CD4-positive, alpha-beta memory T cell (primary cell): ENCODE data around the gene SPAG16. TPM values are rescaled to one million over a fixed set of nuclear protein-coding genes. Genes with fewer than 3 reads are reported as not detected.
"Not testable (repeated sequence)": the region's sequence is repeated elsewhere in the genome, so short reads cannot be mapped to it uniquely, and the experiment has no call there.

Experiments
- CTCF ChIA-PET: fragments of 350-600 bp; sonication (Branson Sonifier 250); formaldehyde crosslinking; loops from one replicate; lab custom pipeline; 2021; ENCODE audit warnings: inconsistent platforms; ENCODE audit not compliant: partially characterized antibody; lab: Charles Lee
- POLR2A ChIA-PET: fragments of 350-600 bp; sonication (Branson Sonifier 250); formaldehyde crosslinking; loops from one replicate; lab custom pipeline; 2021; ENCODE audit not compliant: partially characterized antibody; lab: Charles Lee
- DNase-seq, 5 donors: peaks; one replicate each; pipeline versions ENCODE4 v3.0.0 to v3.0.0-alpha.2; 2020 to 2022; ENCODE audit warnings: mixed read lengths in 1 of 5
- H3K27ac ChIP-seq: one replicate; pipeline ENCODE4 v1.7.0; 2013; ENCODE audit warnings: low read depth, low read length
- H3K27me3 ChIP-seq: 2 replicates; pipeline ENCODE4 v1.7.0; 2013; ENCODE audit warnings: mild to moderate bottlenecking, low read length, moderate library complexity; ENCODE audit not compliant: insufficient read depth
- H3K36me3 ChIP-seq: 2 replicates; pipeline ENCODE4 v1.7.0; 2013; ENCODE audit warnings: mild to moderate bottlenecking, low read length, moderate library complexity; ENCODE audit not compliant: insufficient read depth
- H3K4me1 ChIP-seq: 2 replicates; pipeline ENCODE4 v1.7.0; 2013; ENCODE audit warnings: mild to moderate bottlenecking, low read length, moderate library complexity; ENCODE audit not compliant: insufficient read depth
- H3K4me3 ChIP-seq, 2 donors: one replicate each; pipeline ENCODE4 v1.7.0; 2013; ENCODE audit warnings: low read length in 2 of 2, mild to moderate bottlenecking in 1 of 2
- H3K9me3 ChIP-seq, 2 donors: one replicate each; pipeline ENCODE4 v1.7.0; 2013; ENCODE audit warnings: low read length in 2 of 2, control low read depth in 1 of 2; ENCODE audit not compliant: control insufficient read depth in 1 of 2
- H3K27ac Mint-ChIP-seq, 7 donors: one replicate each; pipeline ENCODE4 v1.8.0; 2020 to 2021; ENCODE audit warnings: mixed read lengths in 7 of 7, mild to moderate bottlenecking in 6 of 7, inconsistent platforms in 3 of 7, moderate library complexity in 3 of 7
- H3K27me3 Mint-ChIP-seq, 2 donors: one replicate each; pipeline ENCODE4 v1.8.0; 2020 to 2021; ENCODE audit warnings: mixed read lengths in 2 of 2
- H3K36me3 Mint-ChIP-seq, 2 donors: one replicate each; pipeline ENCODE4 v1.8.0; 2020 to 2021; ENCODE audit warnings: mixed read lengths in 2 of 2, inconsistent platforms in 1 of 2, mild to moderate bottlenecking in 1 of 2
- H3K4me1 Mint-ChIP-seq, 4 donors: one replicate each; pipeline ENCODE4 v1.8.0; 2020 to 2021; ENCODE audit warnings: mixed read lengths in 4 of 4, mild to moderate bottlenecking in 1 of 4
- H3K4me3 Mint-ChIP-seq, 8 donors: one replicate each; pipeline ENCODE4 v1.8.0; 2020 to 2021; ENCODE audit warnings: mixed read lengths in 8 of 8, mild to moderate bottlenecking in 7 of 8, moderate library complexity in 6 of 8, inconsistent platforms in 3 of 8
- H3K9me3 Mint-ChIP-seq, 8 donors: one replicate each; pipeline ENCODE4 v1.8.0; 2020 to 2021; ENCODE audit warnings: mixed read lengths in 8 of 8, mild to moderate bottlenecking in 5 of 8, inconsistent platforms in 3 of 8, moderate library complexity in 1 of 8
- intact Hi-C: fragments of 100-400 bp; cut with micrococcal nuclease; formaldehyde crosslinking; loops from one replicate; pipeline ENCODE4 v1.15.1; 2023
- polyA plus RNA-seq, 2 donors: library from polyadenylated mRNA; unstranded; fragments of 300-500 nt; fragmentation: Illumina TruSeq; gene quantifications; one replicate each; pipeline ENCODE4 v1.2.3, GENCODE V29; 2021
- total RNA-seq, 2 experiments: library from RNA; stranded (reverse); gene quantifications; one replicate each; pipeline ENCODE4 v1.2.3, GENCODE V29; 2021

Gene SPAG16
- total and polyA plus RNA-seq, 4 experiments from 2014 or later, result 6.3 to 21.7 (median 11.2) TPM

GRCh38 chr2:214035921-214036320, 751.7 kb downstream of the SPAG16 start:
- Histone ChIP-seq H3K4me3 (no peak overlapping the region), H3K36me3 (no peaks in the 10 kb centered on the region), H3K27me3 (no peaks in the 10 kb centered on the region), H3K4me1 (no peaks in the 10 kb centered on the region), H3K27ac (no peak overlapping the region), H3K9me3 (no peaks in the 10 kb centered on the region)
- Mint-ChIP-seq H3K27me3 (no peaks in the 10 kb centered on the region), H3K4me3 (no peak overlapping the region), H3K4me1 (no peaks in the 10 kb centered on the region), H3K9me3 (peaks cover 0 to 9% (median 4%) of the 10 kb centered on the region in 8 donors), H3K36me3 (no peaks in the 10 kb centered on the region), H3K27ac (no peak overlapping the region)
- ChIA-PET POLR2A (no interaction called here), CTCF (no interaction called here)
- no peak for DNase-seq
- intact Hi-C loops, result no loop called here

- Histone ChIP-seq H3K27me3 (no peaks in the 10 kb centered on the region), H3K4me1 (no peaks in the 10 kb centered on the region), H3K36me3 (no peaks in the 10 kb centered on the region), H3K4me3 (no peak overlapping the region), H3K27ac (no peak overlapping the region), H3K9me3 (no peaks in the 10 kb centered on the region)
- Mint-ChIP-seq H3K9me3 (peaks cover 0 to 11% (median 6%) of the 10 kb centered on the region in 8 donors), H3K27me3 (no peaks in the 10 kb centered on the region), H3K36me3 (no peaks in the 10 kb centered on the region), H3K27ac (no peak overlapping the region), H3K4me1 (no peaks in the 10 kb centered on the region), H3K4me3 (no peak overlapping the region)
- DNase-seq, result no peak
- ChIA-PET POLR2A (interaction anchor here (0.6 kb wide), 1 partner anchor 14 kb away, joined by 4 read pairs; no protein-coding TSS in a partner anchor), CTCF (no interaction called here)
- intact Hi-C loops, result no loop called here
Measured at GRCh38 chr2:214038186-214038585, 753.9 kb downstream of the SPAG16 start.

- no peak overlapping the region for H3K4me3 Mint-ChIP-seq
- H3K9me3 ChIP-seq, result no peaks in the 10 kb centered on the region
Measured at GRCh38 chr2:214050731-214051130, 766.5 kb downstream of the SPAG16 start.

GRCh38 chr2:214051585-214051984, 767.3 kb downstream of the SPAG16 start:
- H3K27ac Mint-ChIP-seq, result no peak overlapping the region
- POLR2A ChIA-PET, result no interaction called here
- no peaks in the 10 kb centered on the region for H3K4me1 ChIP-seq
- intact Hi-C loops, result no loop called here
- no peaks in the 10 kb centered on the region for H3K4me1 Mint-ChIP-seq
- no peak overlapping the region for H3K4me3 ChIP-seq
- H3K9me3 Mint-ChIP-seq, result peaks cover 0 to 3% (median 0%) of the 10 kb centered on the region in 8 donors
- CTCF ChIA-PET, result no interaction called here
- DNase-seq, result no peak
- no peaks in the 10 kb centered on the region for H3K36me3 ChIP-seq
- H3K4me3 Mint-ChIP-seq, result no peak overlapping the region
- no peaks in the 10 kb centered on the region for H3K27me3 ChIP-seq
- no peaks in the 10 kb centered on the region for H3K9me3 ChIP-seq
- H3K27ac ChIP-seq, result no peak overlapping the region
- no peaks in the 10 kb centered on the region for H3K36me3 Mint-ChIP-seq
- H3K27me3 Mint-ChIP-seq, result no peaks in the 10 kb centered on the region

More at GRCh38 chr2:214050731-214051130, 766.5 kb downstream of the SPAG16 start:
- Mint-ChIP-seq H3K4me1 (no peaks in the 10 kb centered on the region), H3K36me3 (no peaks in the 10 kb centered on the region), H3K27me3 (no peaks in the 10 kb centered on the region), H3K27ac (no peak overlapping the region), H3K9me3 (peaks cover 0 to 8% (median 3%) of the 10 kb centered on the region in 8 donors)
- ChIA-PET POLR2A (no interaction called here), CTCF (no interaction called here)
- Histone ChIP-seq H3K4me3 (no peak overlapping the region), H3K4me1 (no peaks in the 10 kb centered on the region), H3K36me3 (no peaks in the 10 kb centered on the region), H3K27ac (no peak overlapping the region), H3K27me3 (no peaks in the 10 kb centered on the region)
- intact Hi-C loops, result no loop called here
- DNase-seq, result no peak

GRCh38 chr2:214052235-214052634, 768.0 kb downstream of the SPAG16 start:
- Histone ChIP-seq H3K4me1 (no peaks in the 10 kb centered on the region), H3K27ac (no peak overlapping the region), H3K9me3 (no peaks in the 10 kb centered on the region), H3K4me3 (no peak overlapping the region), H3K27me3 (no peaks in the 10 kb centered on the region), H3K36me3 (no peaks in the 10 kb centered on the region)
- Mint-ChIP-seq H3K9me3 (peaks cover 0 to 3% (median 0%) of the 10 kb centered on the region in 8 donors), H3K36me3 (no peaks in the 10 kb centered on the region), H3K27me3 (no peaks in the 10 kb centered on the region), H3K4me3 (no peak overlapping the region), H3K4me1 (no peaks in the 10 kb centered on the region), H3K27ac (no peak overlapping the region)
- CTCF ChIA-PET, result no interaction called here
- no peak for DNase-seq
- intact Hi-C loops, result no loop called here
- POLR2A ChIA-PET, result interaction anchor here (0.6 kb wide), 1 partner anchor 14 kb away, joined by 4 read pairs; no protein-coding TSS in a partner anchor

- peaks cover 0 to 6% (median 0%) of the 10 kb centered on the region in 8 donors for H3K9me3 Mint-ChIP-seq
- H3K4me1 ChIP-seq, result no peaks in the 10 kb centered on the region
- no peaks in the 10 kb centered on the region for H3K27me3 Mint-ChIP-seq
- no peak overlapping the region for H3K4me3 ChIP-seq
- H3K27me3 ChIP-seq, result no peaks in the 10 kb centered on the region
- H3K27ac Mint-ChIP-seq, result no peak overlapping the region
- no peak for DNase-seq
- intact Hi-C loops, result no loop called here
- CTCF ChIA-PET, result no interaction called here
- H3K36me3 Mint-ChIP-seq, result no peaks in the 10 kb centered on the region
- no peak overlapping the region for H3K4me3 Mint-ChIP-seq
- POLR2A ChIA-PET, result no interaction called here
- no peak overlapping the region for H3K27ac ChIP-seq
- no peaks in the 10 kb centered on the region for H3K9me3 ChIP-seq
- H3K36me3 ChIP-seq, result no peaks in the 10 kb centered on the region
- H3K4me1 Mint-ChIP-seq, result no peaks in the 10 kb centered on the region
Measured at GRCh38 chr2:214057986-214058385, 773.7 kb downstream of the SPAG16 start.

- H3K9me3 ChIP-seq, intact Hi-C loops, POLR2A ChIA-PET, H3K9me3 Mint-ChIP-seq, H3K36me3 ChIP-seq, H3K36me3 Mint-ChIP-seq, H3K4me1 Mint-ChIP-seq, CTCF ChIA-PET, H3K27me3 Mint-ChIP-seq, H3K27me3 ChIP-seq, H3K4me3 ChIP-seq, H3K4me3 Mint-ChIP-seq, H3K4me1 ChIP-seq, H3K27ac Mint-ChIP-seq, H3K27ac ChIP-seq, DNase-seq: not testable (repeated sequence)
Measured at GRCh38 chr2:214062279-214062678, 778.0 kb downstream of the SPAG16 start.

GRCh38 chr2:214064471-214064870, 780.2 kb downstream of the SPAG16 start:
- ChIA-PET POLR2A (no interaction called here), CTCF (no interaction called here)

More at GRCh38 chr2:214064471-214064870, 780.2 kb downstream of the SPAG16 start:
- Mint-ChIP-seq H3K9me3 (peaks cover 0 to 6% (median 0%) of the 10 kb centered on the region in 8 donors), H3K27me3 (no peaks in the 10 kb centered on the region), H3K4me1 (no peaks in the 10 kb centered on the region), H3K4me3 (no peak overlapping the region), H3K36me3 (no peaks in the 10 kb centered on the region), H3K27ac (no peak overlapping the region)
- Histone ChIP-seq H3K36me3 (no peaks in the 10 kb centered on the region), H3K27ac (no peak overlapping the region), H3K4me1 (no peaks in the 10 kb centered on the region), H3K4me3 (no peak overlapping the region), H3K27me3 (no peaks in the 10 kb centered on the region), H3K9me3 (no peaks in the 10 kb centered on the region)
- intact Hi-C loops, result no loop called here
- DNase-seq, result no peak
